ENCODE data around the gene PHC3. TPM values are rescaled to one million over a fixed set of nuclear protein-coding genes. Genes with fewer than 3 reads are reported as not detected.

PHC3 gene
- total RNA-seq, 4 donors from 2014 or later: 73.1 to 128 (median 93.7) TPM

DNA sequence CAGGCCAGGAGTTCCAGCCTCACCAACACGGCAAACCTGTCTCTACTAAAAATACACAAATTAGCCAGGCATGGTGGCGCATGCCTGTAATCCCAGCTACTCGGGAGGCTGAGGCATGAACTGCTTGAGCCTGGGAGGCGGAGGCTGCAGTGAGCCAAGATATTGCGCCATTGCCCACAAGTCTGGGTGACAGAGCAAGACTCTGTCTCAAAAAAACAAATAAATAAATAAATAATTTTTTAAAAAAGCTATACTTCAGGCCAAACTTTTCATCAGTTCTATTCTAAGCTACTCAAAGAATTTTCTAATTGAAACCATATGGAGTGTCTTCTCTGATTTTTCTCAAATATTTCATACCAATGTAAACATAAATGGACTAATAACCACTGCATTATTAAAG is 43.5 kb downstream of the PHC3 start:
- DNase-seq: no peak
- H3K9me3 ChIP-seq: no peaks in the 10 kb centered on the region
- no peaks in the 10 kb centered on the region for H3K4me1 ChIP-seq
- H3K36me3 ChIP-seq: peaks cover 4 to 8% of the 10 kb centered on the region in 2 donors
- H3K27ac ChIP-seq: no peak overlapping the region
- H3K27me3 ChIP-seq: no peaks in the 10 kb centered on the region
- intact Hi-C loops (cut with DNase I): no loop called here
- H3K4me3 ChIP-seq (replicated peaks in 1 of 3): no peak overlapping the region
- no peak for TF ChIP-seq POLR2A (IDR thresholded peaks at IDR 0.05)
- TF ChIP-seq, protein P1, sequence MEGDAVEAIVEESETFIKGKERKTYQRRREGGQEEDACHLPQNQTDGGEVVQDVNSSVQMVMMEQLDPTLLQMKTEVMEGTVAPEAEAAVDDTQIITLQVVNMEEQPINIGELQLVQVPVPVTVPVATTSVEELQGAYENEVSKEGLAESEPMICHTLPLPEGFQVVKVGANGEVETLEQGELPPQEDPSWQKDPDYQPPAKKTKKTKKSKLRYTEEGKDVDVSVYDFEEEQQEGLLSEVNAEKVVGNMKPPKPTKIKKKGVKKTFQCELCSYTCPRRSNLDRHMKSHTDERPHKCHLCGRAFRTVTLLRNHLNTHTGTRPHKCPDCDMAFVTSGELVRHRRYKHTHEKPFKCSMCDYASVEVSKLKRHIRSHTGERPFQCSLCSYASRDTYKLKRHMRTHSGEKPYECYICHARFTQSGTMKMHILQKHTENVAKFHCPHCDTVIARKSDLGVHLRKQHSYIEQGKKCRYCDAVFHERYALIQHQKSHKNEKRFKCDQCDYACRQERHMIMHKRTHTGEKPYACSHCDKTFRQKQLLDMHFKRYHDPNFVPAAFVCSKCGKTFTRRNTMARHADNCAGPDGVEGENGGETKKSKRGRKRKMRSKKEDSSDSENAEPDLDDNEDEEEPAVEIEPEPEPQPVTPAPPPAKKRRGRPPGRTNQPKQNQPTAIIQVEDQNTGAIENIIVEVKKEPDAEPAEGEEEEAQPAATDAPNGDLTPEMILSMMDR (IDR thresholded peaks at IDR 0.05): no peak
- WGBS, 2 donors: 92 to 94% methylated on average over 5 of the region's 5 CpGs

DNA sequence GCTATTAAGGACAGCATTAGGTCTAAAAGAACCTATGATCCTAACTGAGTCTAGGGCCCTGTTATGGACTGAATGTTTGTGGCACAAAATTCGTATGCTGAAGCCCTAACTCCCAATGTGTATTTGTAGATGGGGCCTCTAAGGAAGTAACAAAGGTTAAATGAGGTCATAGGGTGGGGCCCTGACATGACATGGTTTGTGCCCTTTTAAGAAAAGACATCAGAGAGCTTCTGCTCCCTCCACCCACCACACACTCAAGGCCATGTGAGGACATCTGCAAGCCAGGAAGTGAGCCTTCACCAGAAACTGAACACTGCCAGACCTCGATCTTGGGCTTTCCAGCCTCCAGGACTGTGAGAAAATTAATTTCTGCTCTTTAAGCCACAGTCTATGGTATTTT is 49.2 kb downstream of the PHC3 start:
- no peak overlapping the region for H3K27ac ChIP-seq
- no peak overlapping the region for H3K4me3 ChIP-seq (replicated peaks in 1 of 3)
- H3K9me3 ChIP-seq: no peaks in the 10 kb centered on the region
- TF ChIP-seq, protein P1 (IDR thresholded peaks at IDR 0.05): no peak
- no peak for TF ChIP-seq POLR2A (IDR thresholded peaks at IDR 0.05)
- H3K4me1 ChIP-seq: no peaks in the 10 kb centered on the region
- H3K36me3 ChIP-seq: peaks cover 17 to 28% of the 10 kb centered on the region in 2 donors
- no peak for DNase-seq
- H3K27me3 ChIP-seq: no peaks in the 10 kb centered on the region
- 85 to 89% methylated on average over 2 of the region's 2 CpGs for WGBS, 2 donors
- intact Hi-C loops (cut with DNase I): no loop called here

DNA sequence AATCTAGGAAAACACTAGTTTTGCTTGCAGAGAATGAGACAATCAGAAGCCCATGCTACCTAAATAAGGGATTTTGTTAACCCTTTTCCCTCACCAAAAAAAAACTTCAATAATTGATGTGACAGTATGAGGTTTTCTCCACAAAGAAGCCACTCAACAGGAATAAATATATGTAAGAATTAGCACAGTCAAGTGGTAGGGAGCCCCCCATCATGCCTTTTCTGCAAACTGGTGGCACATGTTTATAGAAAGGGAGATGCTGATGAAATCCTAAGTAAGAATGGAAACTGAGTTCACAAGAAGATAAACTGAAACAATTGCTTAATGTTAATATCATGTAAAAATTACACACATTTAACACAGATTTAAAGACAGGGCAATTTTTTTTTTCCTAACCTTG is 51.0 kb downstream of the PHC3 start:
- H3K27me3 ChIP-seq: no peaks in the 10 kb centered on the region
- H3K4me1 ChIP-seq: no peaks in the 10 kb centered on the region
- no peak overlapping the region for H3K4me3 ChIP-seq (replicated peaks in 1 of 3)
- TF ChIP-seq, protein P1 (IDR thresholded peaks at IDR 0.05): no peak
- H3K9me3 ChIP-seq: no peaks in the 10 kb centered on the region
- H3K27ac ChIP-seq: no peak overlapping the region
- H3K36me3 ChIP-seq: peaks cover 13 to 24% of the 10 kb centered on the region in 2 donors
- no peak for DNase-seq
- intact Hi-C loops (cut with DNase I): no loop called here

DNA sequence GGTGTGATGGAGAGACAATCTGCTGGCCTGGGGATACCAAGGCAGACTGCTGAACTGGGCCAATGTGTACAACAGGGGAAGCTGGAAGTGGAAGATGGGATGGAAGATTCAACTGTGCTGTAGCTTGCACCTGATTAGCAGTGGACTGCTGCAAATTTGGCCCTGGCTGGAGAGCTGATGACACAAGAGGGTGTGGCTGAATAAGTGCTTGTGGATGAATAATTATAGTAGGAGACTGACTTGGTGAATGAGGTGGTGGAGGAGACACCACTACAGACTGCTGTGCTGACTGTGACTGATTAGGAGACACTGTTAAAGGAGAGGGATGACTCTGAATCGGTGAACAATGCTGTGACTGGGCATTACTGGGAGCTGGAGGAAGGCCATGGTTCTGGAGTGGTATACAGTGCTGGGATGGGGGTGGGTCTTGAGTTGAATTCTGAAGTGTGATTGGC is 52.5 kb downstream of the PHC3 start:
- no peak for DNase-seq
- H3K27ac ChIP-seq: no peak overlapping the region
- no peaks in the 10 kb centered on the region for H3K9me3 ChIP-seq
- H3K4me3 ChIP-seq (replicated peaks in 1 of 3): no peak overlapping the region
- intact Hi-C loops (cut with DNase I): no loop called here
- no peaks in the 10 kb centered on the region for H3K4me1 ChIP-seq
- peaks cover 13 to 22% of the 10 kb centered on the region in 2 donors for H3K36me3 ChIP-seq
- TF ChIP-seq, protein P1 (IDR thresholded peaks at IDR 0.05): no peak
- no peak for TF ChIP-seq POLR2A (IDR thresholded peaks at IDR 0.05)
- no peaks in the 10 kb centered on the region for H3K27me3 ChIP-seq
- 69 to 94% methylated on average over 1 of the region's 1 CpG for WGBS, 2 donors

DNA sequence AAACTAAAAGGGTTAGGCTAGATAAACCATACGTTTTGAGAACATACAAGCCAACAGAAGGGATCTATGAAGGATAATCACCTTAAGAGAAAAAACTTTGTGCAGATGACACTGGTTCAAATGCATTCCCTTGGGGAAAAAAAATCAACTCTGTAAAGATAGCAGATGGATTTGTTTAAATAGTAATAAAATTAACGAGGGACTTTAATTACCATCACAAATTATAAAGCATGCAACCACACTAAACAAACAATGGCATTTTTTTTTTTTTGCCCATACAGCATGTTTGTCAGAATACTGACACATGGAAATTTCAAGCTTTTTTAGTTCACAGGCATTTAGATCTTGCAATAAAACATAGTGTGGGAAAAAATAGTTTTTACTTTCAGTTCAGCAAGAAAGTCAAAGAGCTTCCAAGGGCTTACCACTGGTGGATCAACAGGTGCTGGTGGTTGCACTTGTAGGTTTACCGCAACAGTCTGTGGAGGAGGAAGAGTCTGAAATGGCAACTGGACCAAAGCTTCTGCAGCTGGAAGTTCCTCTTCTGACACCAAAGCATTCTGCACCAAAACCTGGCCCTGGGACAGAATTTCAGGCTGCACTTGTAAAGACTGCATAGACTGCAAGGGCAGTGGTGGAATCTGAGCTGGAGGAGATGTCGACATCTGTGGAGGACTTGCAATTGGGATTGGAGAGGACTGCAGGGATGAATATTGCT is 53.1 kb downstream of the PHC3 start:
- H3K4me1 ChIP-seq: no peaks in the 10 kb centered on the region
- H3K27me3 ChIP-seq: no peaks in the 10 kb centered on the region
- no peak overlapping the region for H3K27ac ChIP-seq
- H3K4me3 ChIP-seq (replicated peaks in 1 of 3): no peak overlapping the region
- no peaks in the 10 kb centered on the region for H3K9me3 ChIP-seq
- no peak for DNase-seq
- 90 to 92% methylated on average over 4 of the region's 4 CpGs for WGBS, 2 donors
- peaks cover 13 to 20% of the 10 kb centered on the region in 2 donors for H3K36me3 ChIP-seq
- TF ChIP-seq, protein P1 (IDR thresholded peaks at IDR 0.05): no peak
- TF ChIP-seq POLR2A (IDR thresholded peaks at IDR 0.05): no peak
- intact Hi-C loops (cut with DNase I): no loop called here
